Prostate gland (tissue), 2 donors: Measurements from ENCODE around the gene NYAP2. TPM values are rescaled to one million over a fixed set of nuclear protein-coding genes. Genes with fewer than 3 reads are reported as not detected.

ENCODE experiments used
- DNase-seq: peaks from one replicate; pipeline ENCODE4 v3.0.0-alpha.2; 2019; ENCODE audit warnings: low spot score
- H3K27ac ChIP-seq, 2 donors: fragments of 200-600 bp; sonication (generic); 2 replicates each; pipeline ENCODE4 v1.5.1; 2017 to 2019
- H3K27me3 ChIP-seq: fragments of 200-600 bp; sonication (generic); replicated peaks from 2 replicates; pipeline ENCODE4 v1.5.1; 2019; ENCODE audit not compliant: insufficient read depth
- H3K36me3 ChIP-seq, 2 donors: fragments of 200-600 bp; sonication (generic); 1 replicate in 1 of 2; 2 replicates in 1 of 2; pipeline versions ENCODE4 v1.5.1 to v1.8.1; 2017 to 2019
- H3K4me1 ChIP-seq: fragments of 200-600 bp; sonication (generic); replicated peaks from 2 replicates; pipeline ENCODE4 v1.5.1; 2019
- H3K4me3 ChIP-seq, 2 donors: fragments of 200-600 bp; sonication (generic); 2 replicates each; pipeline ENCODE4 v1.5.1; 2017 to 2019
- H3K9me3 ChIP-seq: fragments of 200-600 bp; sonication (generic); 2 replicates; pipeline ENCODE4 v1.5.1; 2017
- POLR2A ChIP-seq: fragments of 450-650 bp; IDR thresholded peaks from one replicate; pipeline ENCODE4 v1.6.1; 2016; ENCODE audit warnings: antibody characterized with exemption, mild to moderate bottlenecking
- POLR2AphosphoS5 ChIP-seq: sonication (generic); formaldehyde crosslinking; IDR thresholded peaks from one replicate; pipeline ENCODE4 v1.6.1; 2017; ENCODE audit warnings: antibody characterized with exemption
- WGBS: methylation state at CpG from one replicate; pipeline ENCODE4 v1.1.5; 2018; 5-methylcytosine and 5-hydroxymethylcytosine counted together
- intact Hi-C: fragments of 100-400 bp; cut with DNase I; formaldehyde crosslinking; loops from one replicate; pipeline ENCODE4 v1.14.2; 2022
- total RNA-seq, 2 donors: library from RNA; depleted of rRNA; stranded (reverse); fragments of >200 nt; gene quantifications; one replicate each; pipeline ENCODE4 v1.1.0, GENCODE V29; 2016
- TF ChIP-seq, protein P1 (sequence below), 4 experiments: fragments of 200-600 bp in 2 of 4; fragments of 450-650 bp in 2 of 4; sonication (generic) in 2 of 4; IDR thresholded peaks; 1 replicate in 3 of 4; 2 replicates in 1 of 4; pipeline ENCODE4 v1.5.1; 2016 to 2019; ENCODE audit warnings: antibody characterized with exemption in 4 of 4, mild to moderate bottlenecking in 2 of 4, moderate library complexity in 2 of 4

The NYAP2 gene
- total RNA-seq, 2 donors from 2014 or later: 0.14 TPM; not detected in 1

DNA sequence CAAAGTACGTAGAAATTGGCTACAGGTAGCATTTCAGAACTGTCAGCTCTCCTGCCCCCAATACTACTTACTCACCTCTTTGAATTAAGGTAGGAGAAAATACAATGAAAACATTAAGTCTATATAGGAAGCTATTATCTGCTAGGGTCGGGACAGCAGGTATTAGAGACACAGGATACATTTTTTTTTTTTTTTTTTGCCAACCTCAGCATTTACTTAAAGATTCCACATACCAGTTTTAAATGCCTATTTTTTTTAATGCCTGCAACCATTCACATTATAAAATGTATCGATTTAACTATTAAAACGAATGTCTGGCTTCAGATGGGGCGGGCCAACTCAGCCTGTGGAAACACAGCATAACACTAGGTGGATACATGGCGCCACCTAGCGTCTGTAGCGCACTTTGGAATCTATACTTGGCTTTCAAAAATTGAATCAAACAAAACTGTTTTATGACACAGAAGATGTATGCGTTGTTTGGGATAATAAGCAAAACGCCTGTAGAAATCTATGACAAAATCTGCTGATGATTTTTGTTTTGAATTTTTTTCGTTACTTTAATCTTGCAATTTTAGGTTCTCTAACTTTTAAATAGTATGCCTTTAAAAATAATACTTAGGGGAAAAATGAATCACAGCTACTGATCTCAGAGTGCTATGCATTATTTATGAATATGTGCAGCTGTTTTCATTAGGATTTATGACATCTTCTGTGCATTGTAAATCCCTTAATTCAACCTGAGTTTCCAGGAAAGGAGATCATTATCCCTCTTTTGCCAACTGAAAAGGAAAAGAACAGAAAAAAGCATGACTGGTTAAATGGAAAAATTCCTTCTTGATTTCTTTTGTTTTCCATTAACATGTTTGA, 261.0 kb downstream of the NYAP2 start:
- no peak overlapping the region for H3K4me3 ChIP-seq
- 19% methylated on average over 11 of the region's 11 CpGs for WGBS
- no peaks in the 10 kb centered on the region for H3K36me3 ChIP-seq
- intact Hi-C loops: loop anchor here (5.0 kb wide), 1 partner anchor 538 kb away; no protein-coding TSS in a partner anchor
- TF ChIP-seq POLR2AphosphoS5: no peak
- no peak for TF ChIP-seq POLR2A
- TF ChIP-seq, protein P1, sequence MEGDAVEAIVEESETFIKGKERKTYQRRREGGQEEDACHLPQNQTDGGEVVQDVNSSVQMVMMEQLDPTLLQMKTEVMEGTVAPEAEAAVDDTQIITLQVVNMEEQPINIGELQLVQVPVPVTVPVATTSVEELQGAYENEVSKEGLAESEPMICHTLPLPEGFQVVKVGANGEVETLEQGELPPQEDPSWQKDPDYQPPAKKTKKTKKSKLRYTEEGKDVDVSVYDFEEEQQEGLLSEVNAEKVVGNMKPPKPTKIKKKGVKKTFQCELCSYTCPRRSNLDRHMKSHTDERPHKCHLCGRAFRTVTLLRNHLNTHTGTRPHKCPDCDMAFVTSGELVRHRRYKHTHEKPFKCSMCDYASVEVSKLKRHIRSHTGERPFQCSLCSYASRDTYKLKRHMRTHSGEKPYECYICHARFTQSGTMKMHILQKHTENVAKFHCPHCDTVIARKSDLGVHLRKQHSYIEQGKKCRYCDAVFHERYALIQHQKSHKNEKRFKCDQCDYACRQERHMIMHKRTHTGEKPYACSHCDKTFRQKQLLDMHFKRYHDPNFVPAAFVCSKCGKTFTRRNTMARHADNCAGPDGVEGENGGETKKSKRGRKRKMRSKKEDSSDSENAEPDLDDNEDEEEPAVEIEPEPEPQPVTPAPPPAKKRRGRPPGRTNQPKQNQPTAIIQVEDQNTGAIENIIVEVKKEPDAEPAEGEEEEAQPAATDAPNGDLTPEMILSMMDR (IDR thresholded peaks at IDR 0.05): peak; percentile 48 to 77 (median 66)
- H3K4me1 ChIP-seq: no peaks in the 10 kb centered on the region
- H3K27me3 ChIP-seq: no peaks in the 10 kb centered on the region
- no peaks in the 10 kb centered on the region for H3K9me3 ChIP-seq
- no peak overlapping the region for H3K27ac ChIP-seq
- DNase-seq: peak; percentile 58

DNA sequence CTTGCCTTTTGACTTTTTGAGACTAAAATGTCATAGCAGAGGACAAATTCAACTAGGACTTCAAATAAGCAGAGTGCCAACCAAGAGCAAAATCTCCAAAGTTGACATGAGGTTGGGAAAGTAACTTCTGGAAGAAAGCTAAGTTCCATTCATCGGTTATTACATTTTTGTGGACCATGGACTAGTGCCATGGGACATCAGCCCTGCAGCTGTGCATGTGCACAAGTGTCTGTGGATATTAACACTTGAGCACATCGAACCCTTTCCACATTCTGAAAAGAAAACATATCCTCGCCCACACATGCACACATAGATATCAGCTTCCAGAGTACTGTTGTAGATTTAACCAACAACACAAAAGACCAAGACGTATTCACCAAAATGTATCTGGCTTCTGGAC, 262.6 kb downstream of the NYAP2 start:
- no peak overlapping the region for H3K4me3 ChIP-seq
- no peaks in the 10 kb centered on the region for H3K9me3 ChIP-seq
- H3K27ac ChIP-seq: no peak overlapping the region
- H3K27me3 ChIP-seq: no peaks in the 10 kb centered on the region
- TF ChIP-seq POLR2AphosphoS5: no peak
- no peak for TF ChIP-seq POLR2A
- intact Hi-C loops: loop anchor here (5.0 kb wide), 1 partner anchor 540 kb away; no protein-coding TSS in a partner anchor
- H3K36me3 ChIP-seq: no peaks in the 10 kb centered on the region
- no peaks in the 10 kb centered on the region for H3K4me1 ChIP-seq
- WGBS: 46% methylated on average over 4 of the region's 4 CpGs
- no peak for DNase-seq

DNA sequence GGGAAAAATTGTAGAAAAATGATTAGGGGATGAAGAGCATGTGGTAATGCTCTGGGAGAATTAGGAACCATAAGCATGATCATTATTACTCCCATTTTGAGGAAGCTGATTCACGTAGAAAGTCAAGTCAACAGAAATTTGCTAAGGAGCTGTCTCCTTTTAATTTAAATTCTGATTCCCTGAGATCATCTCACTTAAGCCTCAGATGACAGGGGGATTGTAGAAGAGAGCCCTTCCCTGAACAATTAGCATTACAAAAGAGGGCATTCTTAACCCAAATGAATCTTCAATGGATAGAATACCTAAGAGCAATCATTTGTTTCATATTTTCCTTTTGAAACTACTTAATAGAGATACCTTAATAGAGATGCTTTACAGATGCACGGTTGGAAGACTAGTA, 267.9 kb downstream of the NYAP2 start:
- H3K27me3 ChIP-seq: no peaks in the 10 kb centered on the region
- intact Hi-C loops: no loop called here

GRCh38 chr2:225668606-225669266, 269.2 kb downstream of the NYAP2 start:
- no peaks in the 10 kb centered on the region for H3K4me1 ChIP-seq
- intact Hi-C loops: no loop called here
- H3K36me3 ChIP-seq: no peaks in the 10 kb centered on the region
- H3K9me3 ChIP-seq: no peaks in the 10 kb centered on the region
- TF ChIP-seq POLR2AphosphoS5 (no peak), POLR2A (no peak)
- TF ChIP-seq, protein P1 (IDR thresholded peaks at IDR 0.05): peak; percentile 45 to 74 (median 68)
- 35% methylated on average over 2 of the region's 2 CpGs for WGBS
- H3K27ac ChIP-seq: no peak overlapping the region
- no peaks in the 10 kb centered on the region for H3K27me3 ChIP-seq
- no peak overlapping the region for H3K4me3 ChIP-seq
- DNase-seq: peak; percentile 35

More for the DNA sequence above, 267.9 kb downstream of the NYAP2 start:
- Histone ChIP-seq H3K4me1 (no peaks in the 10 kb centered on the region), H3K27ac (no peak overlapping the region), H3K9me3 (no peaks in the 10 kb centered on the region), H3K4me3 (no peak overlapping the region), H3K36me3 (no peaks in the 10 kb centered on the region)
- WGBS: 76% methylated on average over 2 of the region's 2 CpGs
- TF ChIP-seq, protein P1 (IDR thresholded peaks at IDR 0.05): no peak
- TF ChIP-seq POLR2A: no peak
- TF ChIP-seq POLR2AphosphoS5: no peak
- no peak for DNase-seq
